Liver (tissue), 9 donors: ENCODE data around the gene OR1C1. TPM values are rescaled to one million over a fixed set of nuclear protein-coding genes. Genes with fewer than 3 reads are reported as not detected.
"Not testable (repeated sequence)": the region's sequence is repeated elsewhere in the genome, so short reads cannot be mapped to it uniquely, and the experiment has no call there.

ENCODE experiments used
- DNase-seq: peaks from one replicate; pipeline ENCODE4 v3.0.0-alpha.2; 2017; ENCODE audit warnings: low spot score
- H3K27ac ChIP-seq, 2 donors: one replicate each; pipeline ENCODE4 v1.7.0; 2013; ENCODE audit warnings: inconsistent platforms in 2 of 2, low read length in 2 of 2, control low read depth in 1 of 2, low read depth in 1 of 2, mild to moderate bottlenecking in 1 of 2
- H3K27me3 ChIP-seq, 4 donors: one replicate each; pipeline versions ENCODE4 v1.6.1 to v1.7.0; 2013; ENCODE audit warnings: low read length in 3 of 4, inconsistent platforms in 1 of 4, mild to moderate bottlenecking in 1 of 4, moderate library complexity in 1 of 4; ENCODE audit not compliant: control insufficient read depth in 4 of 4, insufficient read depth in 4 of 4
- H3K36me3 ChIP-seq, 4 donors: one replicate each; pipeline versions ENCODE4 v1.6.1 to v1.7.0; 2013; ENCODE audit warnings: low read length in 3 of 4, mild to moderate bottlenecking in 3 of 4, low read depth in 1 of 4, moderate library complexity in 1 of 4; ENCODE audit not compliant: control insufficient read depth in 4 of 4, insufficient read depth in 3 of 4
- H3K4me1 ChIP-seq, 4 donors: one replicate each; pipeline versions ENCODE4 v1.6.1 to v1.7.0; 2013; ENCODE audit warnings: low read length in 3 of 4, mild to moderate bottlenecking in 3 of 4, moderate library complexity in 1 of 4; ENCODE audit not compliant: control insufficient read depth in 4 of 4, insufficient read depth in 4 of 4
- H3K4me3 ChIP-seq, 3 donors: one replicate each; pipeline versions ENCODE4 v1.6.1 to v1.7.0; 2013; ENCODE audit warnings: low read length in 3 of 3, control low read depth in 1 of 3, low read depth in 1 of 3, mild to moderate bottlenecking in 1 of 3
- H3K9ac ChIP-seq, 2 donors: one replicate each; pipeline ENCODE4 v1.7.0; 2013; ENCODE audit warnings: low read length in 2 of 2, mild to moderate bottlenecking in 2 of 2, moderate library complexity in 2 of 2, control low read depth in 1 of 2, low read depth in 1 of 2
- H3K9me3 ChIP-seq, 4 donors: one replicate each; pipeline versions ENCODE4 v1.6.1 to v1.7.0; 2013; ENCODE audit warnings: low read length in 3 of 4; ENCODE audit not compliant: control insufficient read depth in 4 of 4
- FOXA1 ChIP-seq: IDR thresholded peaks from 2 replicates; pipeline ENCODE4 v1.6.1; 2016; ENCODE audit warnings: antibody characterized with exemption
- FOXA2 ChIP-seq: IDR thresholded peaks from 2 replicates; pipeline ENCODE4 v1.6.1; 2016; ENCODE audit warnings: antibody characterized with exemption
- GABPA ChIP-seq, 2 donors: IDR thresholded peaks in 1 of 2; conservative IDR thresholded peaks in 1 of 2; 2 replicates each; pipeline ENCODE4 v1.6.1; 2016; ENCODE audit warnings: antibody characterized with exemption in 2 of 2, mild to moderate bottlenecking in 1 of 2, moderate library complexity in 1 of 2
- HNF4A ChIP-seq, 2 donors: conservative IDR thresholded peaks; 2 replicates each; pipeline ENCODE4 v1.6.1; 2016; ENCODE audit warnings: antibody characterized with exemption in 2 of 2, mild to moderate bottlenecking in 2 of 2
- JUND ChIP-seq, 2 donors: IDR thresholded peaks; 2 replicates each; pipeline ENCODE4 v1.6.1; 2016; ENCODE audit warnings: antibody characterized with exemption in 2 of 2
- MAX ChIP-seq: IDR thresholded peaks from 2 replicates; pipeline ENCODE4 v1.6.1; 2016; ENCODE audit warnings: antibody characterized with exemption
- NR2F2 ChIP-seq: IDR thresholded peaks from 2 replicates; pipeline ENCODE4 v1.6.1; 2016; ENCODE audit warnings: antibody characterized with exemption
- RAD21 ChIP-seq, 2 donors: IDR thresholded peaks; 2 replicates each; pipeline ENCODE4 v1.6.1; 2016; ENCODE audit warnings: antibody characterized with exemption in 2 of 2, mild to moderate bottlenecking in 2 of 2
- RXRA ChIP-seq, 2 donors: IDR thresholded peaks; 2 replicates each; pipeline ENCODE4 v1.6.1; 2017 to 2018; ENCODE audit warnings: antibody characterized with exemption in 2 of 2, mild to moderate bottlenecking in 1 of 2
- SP1 ChIP-seq: IDR thresholded peaks from 2 replicates; pipeline ENCODE4 v1.6.1; 2018; ENCODE audit warnings: antibody characterized with exemption, mild to moderate bottlenecking
- TAF1 ChIP-seq: conservative IDR thresholded peaks from 2 replicates; pipeline ENCODE4 v1.6.1; 2016; ENCODE audit warnings: antibody characterized with exemption, mild to moderate bottlenecking
- YY1 ChIP-seq: IDR thresholded peaks from 2 replicates; pipeline ENCODE4 v1.6.1; 2016; ENCODE audit warnings: antibody characterized with exemption, mild to moderate bottlenecking
- ZBTB33 ChIP-seq: IDR thresholded peaks from 2 replicates; pipeline ENCODE4 v1.6.1; 2016; ENCODE audit warnings: antibody characterized with exemption
- WGBS: extraction: QIAGEN DNeasy Blood & Tissue Kit; methylation state at CpG from one replicate; pipeline ENCODE4 v1.1.7; 2013; 5-methylcytosine and 5-hydroxymethylcytosine counted together
- polyA plus RNA-seq, 2 donors: library from polyadenylated mRNA; stranded (reverse) in 1 of 2; unstranded in 1 of 2; fragments of 200-250 nt in 1 of 2; fragments of >200 nt in 1 of 2; fragmentation: Nextera tagmentation in 1 of 2; extraction: Ambion mirVana in 1 of 2; gene quantifications; one replicate each; pipeline versions ENCODE4 v1.2.1 to v1.2.3, GENCODE V29; 2013 to 2015
- total RNA-seq, 2 donors: library from RNA; depleted of rRNA; stranded (reverse); fragments of >200 nt; gene quantifications; one replicate each; pipeline ENCODE4 v1.2.3, GENCODE V29; 2014
- TF ChIP-seq, protein P1 (sequence below): IDR thresholded peaks from 2 replicates; pipeline ENCODE4 v1.6.1; 2016; ENCODE audit warnings: antibody characterized with exemption
- TF ChIP-seq, protein P2 (sequence below): IDR thresholded peaks from 2 replicates; pipeline ENCODE4 v1.6.1; 2016; ENCODE audit warnings: antibody characterized with exemption, mild to moderate bottlenecking
- donor health status: healthy.
- donor health status: healthy.
- donor health status: healthy.
- donor health status: healthy.
- donor health status: healthy.

Gene OR1C1
- total and polyA plus RNA-seq, 4 donors = not detected

- no peak for DNase-seq
Observed at GRCh38 chr1:247747616-247748015, 12.7 kb downstream of the OR1C1 start.

GRCh38 chr1:247746391-247746935 lies 13.9 kb downstream of the OR1C1 start:
- no peak overlapping the region for H3K4me3 ChIP-seq
- H3K27ac ChIP-seq = no peak overlapping the region
- 67% methylated on average over 3 of the region's 3 CpGs for WGBS
- H3K9ac ChIP-seq = no peak overlapping the region
- H3K27me3 ChIP-seq = peaks cover 0 to 3% (median 0%) of the 10 kb centered on the region in 4 donors
- no peak for DNase-seq
- peaks cover 0 to 8% (median under 1%) of the 10 kb centered on the region in 4 donors for H3K9me3 ChIP-seq
- no peaks in the 10 kb centered on the region for H3K36me3 ChIP-seq
- H3K4me1 ChIP-seq = no peaks in the 10 kb centered on the region
- TF ChIP-seq NR2F2 (no peak), YY1 (no peak), ZBTB33 (no peak), TAF1 (no peak), MAX (no peak), FOXA1 (no peak), RAD21 (IDR thresholded peaks at IDR 0.05) (no peak), JUND (IDR thresholded peaks at IDR 0.05) (no peak), FOXA2 (no peak), SP1 (no peak), GABPA (IDR thresholded peaks at IDR 0.05 in 1 of 2, conservative IDR thresholded peaks at IDR 0.05 in 1 of 2) (no peak), RXRA (IDR thresholded peaks at IDR 0.05) (no peak), HNF4A (conservative IDR thresholded peaks at IDR 0.05) (no peak)
- TF ChIP-seq, protein P1, sequence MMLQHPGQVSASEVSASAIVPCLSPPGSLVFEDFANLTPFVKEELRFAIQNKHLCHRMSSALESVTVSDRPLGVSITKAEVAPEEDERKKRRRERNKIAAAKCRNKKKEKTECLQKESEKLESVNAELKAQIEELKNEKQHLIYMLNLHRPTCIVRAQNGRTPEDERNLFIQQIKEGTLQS = no peak
- TF ChIP-seq, protein P2, sequence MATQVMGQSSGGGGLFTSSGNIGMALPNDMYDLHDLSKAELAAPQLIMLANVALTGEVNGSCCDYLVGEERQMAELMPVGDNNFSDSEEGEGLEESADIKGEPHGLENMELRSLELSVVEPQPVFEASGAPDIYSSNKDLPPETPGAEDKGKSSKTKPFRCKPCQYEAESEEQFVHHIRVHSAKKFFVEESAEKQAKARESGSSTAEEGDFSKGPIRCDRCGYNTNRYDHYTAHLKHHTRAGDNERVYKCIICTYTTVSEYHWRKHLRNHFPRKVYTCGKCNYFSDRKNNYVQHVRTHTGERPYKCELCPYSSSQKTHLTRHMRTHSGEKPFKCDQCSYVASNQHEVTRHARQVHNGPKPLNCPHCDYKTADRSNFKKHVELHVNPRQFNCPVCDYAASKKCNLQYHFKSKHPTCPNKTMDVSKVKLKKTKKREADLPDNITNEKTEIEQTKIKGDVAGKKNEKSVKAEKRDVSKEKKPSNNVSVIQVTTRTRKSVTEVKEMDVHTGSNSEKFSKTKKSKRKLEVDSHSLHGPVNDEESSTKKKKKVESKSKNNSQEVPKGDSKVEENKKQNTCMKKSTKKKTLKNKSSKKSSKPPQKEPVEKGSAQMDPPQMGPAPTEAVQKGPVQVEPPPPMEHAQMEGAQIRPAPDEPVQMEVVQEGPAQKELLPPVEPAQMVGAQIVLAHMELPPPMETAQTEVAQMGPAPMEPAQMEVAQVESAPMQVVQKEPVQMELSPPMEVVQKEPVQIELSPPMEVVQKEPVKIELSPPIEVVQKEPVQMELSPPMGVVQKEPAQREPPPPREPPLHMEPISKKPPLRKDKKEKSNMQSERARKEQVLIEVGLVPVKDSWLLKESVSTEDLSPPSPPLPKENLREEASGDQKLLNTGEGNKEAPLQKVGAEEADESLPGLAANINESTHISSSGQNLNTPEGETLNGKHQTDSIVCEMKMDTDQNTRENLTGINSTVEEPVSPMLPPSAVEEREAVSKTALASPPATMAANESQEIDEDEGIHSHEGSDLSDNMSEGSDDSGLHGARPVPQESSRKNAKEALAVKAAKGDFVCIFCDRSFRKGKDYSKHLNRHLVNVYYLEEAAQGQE = no peak

More at GRCh38 chr1:247747616-247748015, 12.7 kb downstream of the OR1C1 start:
- TF ChIP-seq SP1 (no peak), FOXA1 (no peak), RAD21 (IDR thresholded peaks at IDR 0.05) (no peak), FOXA2 (no peak)
- TF ChIP-seq, protein P2 = no peak
- H3K36me3 ChIP-seq = no peaks in the 10 kb centered on the region
- no peak overlapping the region for H3K27ac ChIP-seq
- H3K9ac ChIP-seq = no peak overlapping the region
- no peak overlapping the region for H3K4me3 ChIP-seq
- H3K4me1 ChIP-seq = no peaks in the 10 kb centered on the region
- peaks cover 0 to 8% (median under 1%) of the 10 kb centered on the region in 4 donors for H3K9me3 ChIP-seq
- peaks cover 0 to 3% (median 0%) of the 10 kb centered on the region in 4 donors for H3K27me3 ChIP-seq
- WGBS = 81% methylated on average over 7 of the region's 7 CpGs

DNA sequence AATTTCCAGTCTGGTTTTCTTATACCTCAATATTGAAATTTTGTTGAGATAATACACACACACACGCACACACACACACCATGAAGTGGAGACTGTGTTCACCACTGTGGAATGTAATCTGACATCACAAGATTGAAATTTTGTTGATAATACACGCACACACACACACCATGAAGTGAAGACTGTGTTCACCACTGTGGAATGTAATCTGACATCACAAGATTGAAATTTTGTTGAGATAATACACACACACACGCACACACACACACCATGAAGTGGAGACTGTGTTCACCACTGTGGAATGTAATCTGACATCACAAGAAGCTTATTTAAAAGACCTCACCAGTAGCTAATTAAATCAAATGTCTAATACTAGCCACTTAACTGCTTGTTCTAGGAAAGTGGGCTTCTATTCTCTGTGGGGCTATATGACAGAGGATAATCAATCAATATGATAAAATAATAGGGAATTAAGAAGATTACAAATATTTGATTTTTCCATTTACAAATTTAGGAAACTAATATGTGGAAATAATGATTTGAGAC lies 18.1 kb downstream of the OR1C1 start:
- not testable (repeated sequence) for H3K9me3 ChIP-seq, DNase-seq, H3K27ac ChIP-seq, H3K27me3 ChIP-seq, H3K36me3 ChIP-seq, H3K4me1 ChIP-seq, H3K4me3 ChIP-seq, H3K9ac ChIP-seq
- WGBS = 57% methylated on average over 3 of the region's 3 CpGs
